HG03520 (cell line): ENCODE results near the gene GRIK4.

Experiments
- ATAC-seq: cut with Tn5 transposase; IDR thresholded peaks from one replicate; pipeline ENCODE4 v1.9.1; 2021; ENCODE audit warnings: mild to moderate bottlenecking, moderate library complexity; ENCODE audit not compliant: unreplicated experiment

The GRIK4 gene

GRCh38 chr11:120509346-120510053 is 2.0 kb upstream of the GRIK4 start:
- no peak for ATAC-seq

DNA sequence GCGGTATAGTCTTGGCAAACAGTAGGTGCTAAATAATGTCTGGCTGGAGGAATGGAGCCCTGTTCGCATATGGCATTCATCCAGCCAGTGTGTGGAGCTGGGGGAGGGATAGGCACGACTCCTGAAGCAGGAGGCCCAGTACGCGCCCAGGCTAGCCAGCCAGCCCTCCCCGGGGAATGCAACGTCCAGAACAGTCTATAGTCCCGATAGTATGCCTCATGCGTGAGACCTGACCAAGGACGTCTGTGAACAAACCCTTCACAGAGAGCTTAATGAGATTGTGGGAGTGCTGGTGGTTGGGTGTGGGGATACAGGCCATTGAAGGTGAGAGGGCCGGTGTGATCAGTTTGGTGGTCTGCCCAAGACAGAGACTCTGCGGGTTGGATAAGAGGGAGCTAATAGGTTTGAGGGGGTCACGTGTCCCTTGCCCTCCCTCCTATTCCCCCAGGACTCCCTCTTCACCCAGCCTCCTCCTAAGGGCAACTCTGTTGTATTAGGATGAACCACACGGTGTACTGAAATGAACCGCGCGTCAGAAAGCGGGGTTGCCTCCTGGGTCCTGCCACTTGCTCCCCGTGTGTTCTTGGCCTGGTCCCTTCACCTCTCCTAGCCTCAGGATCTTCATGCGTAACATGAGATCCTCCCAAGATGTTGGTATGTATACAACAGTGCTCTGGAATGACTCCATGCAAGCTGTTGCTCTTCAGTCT is 987 bp upstream of the GRIK4 start:
- ATAC-seq: no peak

DNA sequence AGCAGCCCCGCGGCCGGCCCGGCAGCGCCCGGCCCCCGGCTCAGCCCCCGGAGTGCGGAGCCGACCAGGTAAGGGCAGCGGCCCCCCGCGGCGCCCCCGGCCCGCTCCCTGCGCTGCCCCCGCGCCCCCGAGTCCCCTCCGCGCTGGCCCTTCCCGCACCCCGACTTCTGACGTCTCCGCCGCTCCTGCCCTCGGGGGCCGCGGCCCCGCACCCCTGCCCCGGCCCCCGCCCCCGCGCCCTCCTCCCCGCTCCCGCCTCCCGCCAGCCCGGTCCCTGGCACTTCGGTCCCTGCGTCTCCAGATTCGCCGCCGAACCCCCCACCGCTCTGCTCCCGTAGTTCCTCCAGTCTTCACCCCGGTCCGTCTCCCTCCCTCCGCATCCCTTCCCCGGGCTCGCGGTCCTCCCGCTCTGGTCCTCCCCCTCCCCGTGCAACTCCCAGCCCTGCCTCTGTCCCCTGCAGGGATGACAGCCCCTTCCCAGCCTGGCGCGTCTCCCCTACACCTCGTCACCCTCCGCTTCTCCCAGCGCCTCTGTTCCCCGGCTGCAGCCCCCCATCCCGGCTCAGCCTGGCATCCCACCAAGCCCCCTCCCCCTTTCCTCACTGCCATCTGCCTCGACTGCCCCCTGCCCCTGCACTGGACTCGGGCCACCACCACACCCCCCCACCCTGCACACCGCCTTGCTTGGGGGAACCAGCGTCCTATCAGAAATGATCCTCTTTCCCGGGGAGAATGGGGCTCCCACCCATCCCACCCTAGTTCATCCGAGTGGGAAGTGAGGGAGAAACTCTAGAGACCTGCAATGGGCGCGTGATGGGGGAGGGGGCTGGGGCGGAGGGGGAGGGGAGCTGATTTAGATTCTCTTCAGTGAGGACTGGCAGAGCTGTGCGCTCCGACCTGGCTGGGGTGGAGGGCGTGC is 531 bp downstream of the GRIK4 start:
- ATAC-seq: no peak

DNA sequence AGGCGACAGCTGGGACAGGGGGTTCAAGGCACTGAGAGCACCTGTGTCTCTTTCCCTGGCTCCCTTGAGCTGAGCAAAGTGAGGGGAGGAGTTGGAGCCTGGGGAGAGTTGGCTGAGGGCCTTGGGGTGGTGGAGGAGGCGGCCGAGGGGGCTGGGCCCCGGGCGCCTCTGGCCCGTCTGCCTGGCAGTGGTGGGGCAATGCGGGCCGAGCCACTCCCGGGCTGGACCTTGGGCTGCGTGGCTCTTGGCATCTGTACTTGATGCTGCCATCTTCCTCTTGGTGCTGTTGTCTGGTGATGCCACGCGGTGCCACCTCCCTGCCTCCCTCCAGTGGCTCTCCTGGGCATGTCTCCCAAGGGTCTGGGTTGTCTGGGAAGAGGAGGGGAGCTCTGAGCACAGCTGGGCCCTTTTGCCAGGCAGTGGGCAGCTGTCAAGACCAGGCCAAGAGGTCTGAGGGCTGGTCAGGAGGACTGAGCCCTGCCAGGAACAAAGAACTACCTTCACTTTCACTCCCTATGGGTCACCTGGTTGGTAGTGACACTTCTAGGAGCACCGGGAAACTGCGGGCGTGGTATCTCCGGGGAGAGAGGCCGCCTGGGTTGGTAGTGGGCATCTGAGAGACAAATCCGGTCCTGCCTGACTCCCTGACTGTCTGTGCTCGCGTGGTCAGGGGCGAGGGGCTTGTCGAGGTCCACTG is 1.3 kb downstream of the GRIK4 start:
- ATAC-seq: no peak

DNA sequence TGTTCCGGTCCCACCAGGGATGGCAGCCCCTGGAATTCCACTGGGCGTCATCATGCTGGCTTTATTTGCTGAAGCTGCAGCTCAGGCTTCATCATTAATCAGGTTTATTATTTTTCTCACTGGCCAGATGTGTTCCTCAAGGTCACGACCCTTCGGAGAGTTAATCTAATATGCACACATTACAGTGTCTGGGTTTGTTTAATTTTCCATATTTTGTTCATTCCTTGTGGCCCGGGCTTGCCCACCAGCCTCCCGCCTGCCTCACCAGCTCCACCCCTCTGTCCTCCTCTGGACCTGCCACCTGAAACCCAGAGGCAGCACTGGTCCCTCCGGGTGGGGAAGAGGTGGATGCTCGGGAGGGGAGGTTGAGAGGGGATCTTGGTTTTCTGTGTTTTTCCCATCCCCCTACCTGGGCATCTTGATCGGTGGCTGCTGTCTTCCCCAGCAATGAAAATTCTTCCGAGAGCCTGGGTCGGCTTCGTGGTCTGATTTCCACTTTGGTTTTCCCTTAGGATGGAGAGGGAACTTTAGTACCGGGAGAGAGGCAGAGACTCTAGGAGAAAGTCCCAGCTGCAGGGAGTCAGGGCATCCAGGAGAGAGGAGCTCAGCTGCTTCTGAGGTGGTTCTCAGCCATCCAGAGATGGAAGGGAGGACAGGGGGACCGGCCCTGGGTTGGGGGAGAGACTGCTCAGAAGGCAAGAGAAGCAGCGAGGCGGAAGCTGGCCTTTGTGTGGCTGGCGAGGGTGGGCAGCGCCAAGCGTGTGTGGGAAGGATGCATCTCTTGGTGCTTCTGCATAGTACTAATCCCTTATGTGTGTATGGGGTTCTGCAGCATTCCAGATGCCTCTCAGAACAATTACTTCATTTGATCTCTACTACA is 2.1 kb downstream of the GRIK4 start:
- ATAC-seq: no peak

- ATAC-seq: no peak
These were observed 3.1 kb downstream of the GRIK4 start for GRCh38 chr11:120514541-120515121.

DNA sequence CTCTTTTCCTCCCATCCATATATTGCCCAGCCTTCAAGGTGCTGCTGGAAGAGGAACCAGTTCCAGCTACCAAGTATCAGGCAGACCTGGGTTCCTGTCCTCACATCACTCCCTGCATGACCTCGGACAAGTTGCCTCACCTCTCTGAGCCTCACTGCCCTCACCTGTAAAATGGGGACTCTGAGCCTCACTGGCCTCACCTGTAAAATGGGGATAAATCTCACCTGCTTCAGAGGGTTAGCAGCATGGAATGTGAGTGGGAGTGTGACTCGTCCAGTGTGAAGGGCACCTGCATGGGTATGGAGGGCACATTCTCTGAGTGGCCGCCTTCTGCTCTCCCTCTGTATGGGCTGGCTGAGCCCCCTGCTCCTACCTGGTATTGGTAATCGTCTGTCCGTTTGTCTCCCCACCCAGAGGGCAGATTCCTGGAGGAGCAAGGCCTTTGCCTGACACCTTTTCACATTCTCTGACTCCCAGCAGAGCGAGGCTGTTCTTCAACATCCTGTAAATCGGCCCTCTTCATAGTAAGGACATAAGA is 3.7 kb downstream of the GRIK4 start:
- ATAC-seq: no peak

GRCh38 chr11:120516461-120517389 is 5.2 kb downstream of the GRIK4 start:
- no peak for ATAC-seq

DNA sequence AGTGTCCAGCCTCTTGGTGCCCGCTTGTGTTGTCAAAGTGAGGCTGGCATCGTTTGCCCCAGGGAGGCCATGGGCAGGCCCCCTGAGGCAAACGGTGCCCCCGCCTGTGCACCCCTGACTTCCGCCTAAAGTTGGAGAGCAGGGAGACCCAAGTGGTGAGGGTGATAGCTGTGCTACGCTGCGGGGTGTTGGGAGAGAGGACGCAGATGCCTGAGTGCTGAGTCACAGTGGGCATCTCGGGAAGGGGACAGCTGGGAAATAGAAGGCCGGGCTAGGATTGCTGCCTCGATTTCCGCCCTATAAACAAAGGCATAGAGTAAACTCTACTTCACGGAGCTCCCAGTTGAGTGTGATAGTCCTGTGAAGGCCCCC is 5.8 kb downstream of the GRIK4 start:
- ATAC-seq: no peak

DNA sequence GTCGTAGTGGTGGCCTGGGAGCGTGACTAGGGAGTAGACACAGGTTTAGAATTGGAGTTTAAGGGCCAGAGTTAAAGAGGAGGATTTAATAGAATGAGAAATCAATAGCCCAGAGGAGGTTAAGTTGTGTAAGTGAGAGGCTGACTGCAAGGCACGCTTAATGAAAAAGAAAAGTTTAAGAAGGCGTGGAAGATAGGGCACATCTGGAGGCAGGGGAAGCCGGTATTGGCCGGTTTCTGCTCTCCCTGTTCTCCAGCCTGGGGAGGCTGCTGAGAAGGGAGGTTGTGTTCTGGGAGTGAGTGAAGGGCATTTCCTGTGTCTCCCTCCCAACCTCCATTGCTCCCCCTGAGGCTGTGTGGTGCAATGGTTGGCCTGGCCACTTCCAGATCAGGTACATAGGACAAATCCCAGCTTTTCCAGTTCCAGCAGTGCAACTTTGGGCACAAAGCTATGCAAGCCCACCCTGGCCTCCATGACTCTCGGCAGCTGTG is 6.3 kb downstream of the GRIK4 start:
- no peak for ATAC-seq

DNA sequence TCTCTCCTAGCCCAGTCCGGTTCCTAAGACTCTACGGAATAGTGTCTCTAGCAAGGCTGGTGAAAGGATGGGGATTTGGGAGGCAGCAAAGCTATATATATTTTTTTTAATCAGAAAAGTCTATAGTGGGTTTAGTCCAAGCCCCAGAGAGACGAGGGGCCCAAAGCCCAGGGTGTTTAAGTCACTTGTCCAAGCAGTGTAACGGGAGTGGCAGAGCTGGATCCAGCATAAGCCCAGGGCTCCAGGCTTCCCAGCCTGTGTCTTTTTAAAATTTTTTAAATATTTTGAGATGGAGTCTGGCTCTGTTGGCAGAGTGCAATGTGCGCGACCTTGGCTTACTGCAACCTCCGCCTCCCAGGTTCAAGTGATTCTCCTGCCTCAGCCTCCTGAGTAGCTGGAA is 6.8 kb downstream of the GRIK4 start:
- no peak for ATAC-seq

GRCh38 chr11:120519474-120519873 is 7.9 kb downstream of the GRIK4 start:
- no peak for ATAC-seq

DNA sequence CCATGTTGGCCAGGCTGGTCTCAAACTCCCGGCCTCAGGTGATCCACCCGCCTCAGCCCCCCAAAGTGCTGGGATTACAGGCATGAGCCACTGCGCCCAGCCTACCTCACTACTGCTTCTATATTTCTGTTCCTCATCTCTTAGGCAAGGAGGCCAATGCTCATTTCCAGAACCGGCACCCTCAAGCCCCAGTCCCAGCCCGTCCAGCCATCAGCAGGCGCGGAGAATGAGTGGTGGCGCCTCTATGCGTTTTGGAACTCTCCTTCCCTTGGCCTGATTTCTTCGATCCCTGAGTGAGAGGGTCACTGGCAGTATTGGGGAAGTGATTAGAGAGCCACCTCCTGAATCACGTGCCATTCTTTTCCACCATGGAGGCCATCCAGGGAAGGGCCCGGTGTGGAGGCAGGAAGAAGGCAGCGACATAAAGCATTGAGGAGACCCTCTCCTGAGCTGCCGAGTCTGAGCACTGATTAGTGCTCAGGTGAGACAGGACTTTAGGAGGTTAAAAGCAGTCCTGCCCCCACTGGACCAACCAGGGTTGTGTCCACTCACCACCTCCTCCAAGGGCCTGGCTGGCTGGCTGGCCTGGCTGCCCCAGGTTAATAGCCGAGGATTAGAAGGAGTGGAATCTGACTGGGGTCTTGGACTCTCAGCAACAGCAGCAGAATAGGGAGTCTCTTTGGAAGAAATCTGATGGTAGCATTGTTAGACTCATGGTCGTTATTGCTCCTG is 8.7 kb downstream of the GRIK4 start:
- ATAC-seq: no peak

- no peak for ATAC-seq
These were observed 9.6 kb downstream of the GRIK4 start for GRCh38 chr11:120521176-120521575.

DNA sequence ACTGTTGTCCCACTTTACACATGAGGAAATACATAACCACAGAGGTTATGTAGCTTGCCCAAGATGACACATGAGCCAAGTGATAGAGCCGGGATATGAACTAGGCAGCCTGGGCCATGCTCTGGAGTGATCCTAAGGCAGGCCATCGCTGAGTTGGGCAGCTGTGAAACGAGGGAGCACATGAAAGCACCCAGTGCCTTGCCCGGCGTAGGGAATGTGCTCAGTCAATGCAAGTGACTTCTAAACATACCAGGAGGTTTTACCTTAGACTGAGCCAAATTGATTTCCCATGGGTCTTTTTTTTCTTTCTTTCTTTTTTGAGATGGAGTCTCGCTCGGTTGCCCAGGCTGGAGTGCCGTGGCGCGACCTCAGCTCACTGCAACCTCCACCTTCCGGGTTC is 10.5 kb downstream of the GRIK4 start:
- ATAC-seq: no peak

DNA sequence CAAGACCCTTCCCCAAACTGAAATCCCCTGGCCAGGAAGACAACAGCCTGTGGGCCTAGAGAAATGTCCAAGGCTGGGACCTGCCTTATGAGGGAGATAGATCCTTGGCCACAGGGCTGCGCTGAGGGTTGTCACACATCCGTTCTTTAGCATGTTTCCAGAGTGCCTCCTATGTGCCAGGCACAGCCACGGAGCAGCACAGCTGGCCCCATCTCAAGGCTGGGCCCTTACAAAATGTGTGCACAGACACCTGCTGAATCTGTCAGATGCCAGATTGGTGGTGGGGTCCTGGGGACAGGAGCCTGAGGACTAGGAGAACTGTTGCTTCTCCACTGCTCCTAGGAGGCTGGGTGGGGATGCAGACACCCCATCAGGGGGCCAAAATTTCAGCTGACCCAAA is 11.2 kb downstream of the GRIK4 start:
- no peak for ATAC-seq

GRCh38 chr11:120523196-120523595 is 11.6 kb downstream of the GRIK4 start:
- ATAC-seq: no peak
